HepG2 (cell line): ENCODE data around the gene KLHL7. TPM values are rescaled to one million over a fixed set of nuclear protein-coding genes. Genes with fewer than 3 reads are reported as not detected.
A peak's percentile ranks its signal among the peaks of the same experiment; 100 is the strongest.

Experiments used
- CENPT ChIP-seq: sonication (generic); formaldehyde crosslinking; IDR thresholded peaks from 2 replicates; pipeline ENCODE4 v1.8.0; 2022; ENCODE audit warnings: low read depth, mild to moderate bottlenecking, moderate library complexity, missing genetic modification reagents
- GLMP ChIP-seq: sonication (generic); formaldehyde crosslinking; IDR thresholded peaks from 2 replicates; pipeline ENCODE4 v1.9.0; 2021; ENCODE audit warnings: missing genetic modification reagents, mild to moderate bottlenecking, borderline replicate concordance
- KLF12 ChIP-seq: sonication (generic); formaldehyde crosslinking; IDR thresholded peaks from 2 replicates; pipeline ENCODE4 v1.4.0; 2020; ENCODE audit warnings: missing genetic modification reagents, borderline replicate concordance
- SP1 ChIP-seq, 2 experiments: fragments of 450-650 bp in 1 of 2; sonication (generic) in 1 of 2; formaldehyde crosslinking in 1 of 2; IDR thresholded peaks; 2 replicates each; pipeline versions ENCODE4 v1.4.0 to v1.6.1; 2016 to 2020; ENCODE audit warnings: missing genetic modification reagents in 1 of 2
- STAT5B ChIP-seq: sonication (generic); formaldehyde crosslinking; IDR thresholded peaks from 2 replicates; pipeline ENCODE4 v1.4.0; 2020; ENCODE audit warnings: missing genetic modification reagents
- TBX2 ChIP-seq: sonication (generic); formaldehyde crosslinking; IDR thresholded peaks from 2 replicates; pipeline ENCODE4 v1.5.0; 2020; ENCODE audit warnings: missing genetic modification reagents, mild to moderate bottlenecking, borderline replicate concordance
- TP53 ChIP-seq: sonication (generic); formaldehyde crosslinking; conservative IDR thresholded peaks from 2 replicates; pipeline ENCODE4 v1.4.0; 2020; ENCODE audit warnings: missing genetic modification reagents
- YEATS4 ChIP-seq: sonication (generic); formaldehyde crosslinking; IDR thresholded peaks from 2 replicates; pipeline ENCODE4 v1.4.0; 2020; ENCODE audit warnings: missing genetic modification reagents, borderline replicate concordance
- ZNF468 ChIP-seq: sonication (generic); formaldehyde crosslinking; IDR thresholded peaks from 2 replicates; pipeline ENCODE4 v1.8.0; 2022; ENCODE audit warnings: mild to moderate bottlenecking, moderate library complexity, missing genetic modification reagents
- ZNF660 ChIP-seq: sonication (generic); formaldehyde crosslinking; IDR thresholded peaks from 2 replicates; pipeline ENCODE4 v1.5.1; 2020; ENCODE audit warnings: mild to moderate bottlenecking, low read depth, missing genetic modification reagents, borderline replicate concordance
- ZSCAN12 ChIP-seq: sonication (generic); formaldehyde crosslinking; IDR thresholded peaks from 2 replicates; pipeline ENCODE4 v1.9.0; 2021; ENCODE audit warnings: mild to moderate bottlenecking, missing genetic modification reagents
- polyA plus RNA-seq, 8 experiments: library from polyadenylated mRNA; depleted of rRNA in 3 of 8; stranded (reverse) in 7 of 8; unstranded in 1 of 8; fragments of >200 nt; fragmentation: Illumina TruSeq in 4 of 8; extraction: Trizol in 4 of 8; gene quantifications; 2 replicates each; pipeline versions ENCODE4 v1.2.1 to v1.2.3, GENCODE V29; 2011 to 2016; ENCODE audit warnings: low read depth in 4 of 8, missing spikeins in 1 of 8, mixed read lengths in 1 of 8; ENCODE audit not compliant: insufficient read depth in 1 of 8
- total RNA-seq, 5 experiments: library from RNA; depleted of rRNA; stranded (reverse); fragments of >200 nt; fragmentation: Illumina TruSeq; extraction: Trizol; gene quantifications; 2 replicates each; pipeline ENCODE4 v1.2.3, GENCODE V29; 2016; ENCODE audit warnings: low read depth in 1 of 5
- TF ChIP-seq, protein P1 (sequence below): sonication (generic); formaldehyde crosslinking; IDR thresholded peaks from 2 replicates; pipeline ENCODE4 v1.4.0; 2020; ENCODE audit warnings: mild to moderate bottlenecking, missing genetic modification reagents
- TF ChIP-seq, protein P2 (sequence below): sonication (generic); formaldehyde crosslinking; IDR thresholded peaks from 2 replicates; pipeline ENCODE4 v1.4.0; 2020; ENCODE audit warnings: missing genetic modification reagents

Gene KLHL7
- total and polyA plus RNA-seq, 2 of the 13 experiments (the other 11 are each of a cell fraction or from before 2014, with no cell fraction given): 16.2 to 34.4 TPM

DNA sequence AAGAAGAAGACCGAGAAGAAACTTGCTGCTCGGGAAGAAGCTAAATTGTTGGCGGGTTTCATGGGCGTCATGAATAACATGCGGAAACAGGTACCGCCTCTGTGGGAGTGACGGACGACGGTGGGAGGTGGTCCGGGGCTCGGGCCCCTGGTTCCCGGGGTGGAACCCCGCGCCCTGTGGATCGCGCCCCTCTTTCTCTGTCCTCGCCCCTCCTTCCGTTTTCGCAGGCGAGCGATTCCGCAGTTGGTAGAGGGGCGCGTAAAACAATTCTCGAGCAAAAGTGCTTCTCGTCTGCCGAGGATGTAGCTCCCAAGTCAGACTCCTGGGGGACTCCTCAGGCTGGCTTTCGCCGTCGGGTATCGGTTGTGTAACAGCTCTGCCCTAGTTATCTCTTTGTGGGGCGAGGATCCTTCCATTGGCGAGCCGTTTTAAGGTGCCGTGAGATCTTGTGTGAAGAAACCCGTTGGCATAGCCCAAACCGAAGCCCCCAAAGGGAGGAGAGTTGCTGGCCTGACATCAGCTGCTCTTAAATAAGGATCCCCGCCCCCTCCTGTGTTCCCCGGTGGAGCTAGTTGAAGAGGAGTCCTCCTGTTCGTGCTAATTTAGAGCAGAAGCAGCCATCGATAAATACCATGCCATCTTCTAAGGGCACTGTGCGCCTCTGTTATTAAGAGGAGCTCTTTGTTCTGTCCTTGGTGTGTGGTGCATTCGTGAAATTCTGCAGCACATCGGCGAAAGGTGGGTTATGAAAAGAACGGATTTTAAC, 655 bp downstream of the KLHL7 start (continued):
- TF ChIP-seq TP53 (CRISPR knock-in tag): no peak
- no peak for TF ChIP-seq ZNF660 (CRISPR knock-in tag)
- no peak for TF ChIP-seq ZNF468 (CRISPR knock-in tag)
- no peak for TF ChIP-seq STAT5B (CRISPR knock-in tag)
- no peak for TF ChIP-seq SP1 (IDR thresholded peaks at IDR 0.05)
- no peak for TF ChIP-seq SP1 (CRISPR knock-in tag; IDR thresholded peaks at IDR 0.05)
- TF ChIP-seq KLF12 (CRISPR knock-in tag): no peak
- TF ChIP-seq TBX2: 0 out of 2 replicates have a peak, but pooled peaks have one; percentile 14
- TF ChIP-seq, protein P1, sequence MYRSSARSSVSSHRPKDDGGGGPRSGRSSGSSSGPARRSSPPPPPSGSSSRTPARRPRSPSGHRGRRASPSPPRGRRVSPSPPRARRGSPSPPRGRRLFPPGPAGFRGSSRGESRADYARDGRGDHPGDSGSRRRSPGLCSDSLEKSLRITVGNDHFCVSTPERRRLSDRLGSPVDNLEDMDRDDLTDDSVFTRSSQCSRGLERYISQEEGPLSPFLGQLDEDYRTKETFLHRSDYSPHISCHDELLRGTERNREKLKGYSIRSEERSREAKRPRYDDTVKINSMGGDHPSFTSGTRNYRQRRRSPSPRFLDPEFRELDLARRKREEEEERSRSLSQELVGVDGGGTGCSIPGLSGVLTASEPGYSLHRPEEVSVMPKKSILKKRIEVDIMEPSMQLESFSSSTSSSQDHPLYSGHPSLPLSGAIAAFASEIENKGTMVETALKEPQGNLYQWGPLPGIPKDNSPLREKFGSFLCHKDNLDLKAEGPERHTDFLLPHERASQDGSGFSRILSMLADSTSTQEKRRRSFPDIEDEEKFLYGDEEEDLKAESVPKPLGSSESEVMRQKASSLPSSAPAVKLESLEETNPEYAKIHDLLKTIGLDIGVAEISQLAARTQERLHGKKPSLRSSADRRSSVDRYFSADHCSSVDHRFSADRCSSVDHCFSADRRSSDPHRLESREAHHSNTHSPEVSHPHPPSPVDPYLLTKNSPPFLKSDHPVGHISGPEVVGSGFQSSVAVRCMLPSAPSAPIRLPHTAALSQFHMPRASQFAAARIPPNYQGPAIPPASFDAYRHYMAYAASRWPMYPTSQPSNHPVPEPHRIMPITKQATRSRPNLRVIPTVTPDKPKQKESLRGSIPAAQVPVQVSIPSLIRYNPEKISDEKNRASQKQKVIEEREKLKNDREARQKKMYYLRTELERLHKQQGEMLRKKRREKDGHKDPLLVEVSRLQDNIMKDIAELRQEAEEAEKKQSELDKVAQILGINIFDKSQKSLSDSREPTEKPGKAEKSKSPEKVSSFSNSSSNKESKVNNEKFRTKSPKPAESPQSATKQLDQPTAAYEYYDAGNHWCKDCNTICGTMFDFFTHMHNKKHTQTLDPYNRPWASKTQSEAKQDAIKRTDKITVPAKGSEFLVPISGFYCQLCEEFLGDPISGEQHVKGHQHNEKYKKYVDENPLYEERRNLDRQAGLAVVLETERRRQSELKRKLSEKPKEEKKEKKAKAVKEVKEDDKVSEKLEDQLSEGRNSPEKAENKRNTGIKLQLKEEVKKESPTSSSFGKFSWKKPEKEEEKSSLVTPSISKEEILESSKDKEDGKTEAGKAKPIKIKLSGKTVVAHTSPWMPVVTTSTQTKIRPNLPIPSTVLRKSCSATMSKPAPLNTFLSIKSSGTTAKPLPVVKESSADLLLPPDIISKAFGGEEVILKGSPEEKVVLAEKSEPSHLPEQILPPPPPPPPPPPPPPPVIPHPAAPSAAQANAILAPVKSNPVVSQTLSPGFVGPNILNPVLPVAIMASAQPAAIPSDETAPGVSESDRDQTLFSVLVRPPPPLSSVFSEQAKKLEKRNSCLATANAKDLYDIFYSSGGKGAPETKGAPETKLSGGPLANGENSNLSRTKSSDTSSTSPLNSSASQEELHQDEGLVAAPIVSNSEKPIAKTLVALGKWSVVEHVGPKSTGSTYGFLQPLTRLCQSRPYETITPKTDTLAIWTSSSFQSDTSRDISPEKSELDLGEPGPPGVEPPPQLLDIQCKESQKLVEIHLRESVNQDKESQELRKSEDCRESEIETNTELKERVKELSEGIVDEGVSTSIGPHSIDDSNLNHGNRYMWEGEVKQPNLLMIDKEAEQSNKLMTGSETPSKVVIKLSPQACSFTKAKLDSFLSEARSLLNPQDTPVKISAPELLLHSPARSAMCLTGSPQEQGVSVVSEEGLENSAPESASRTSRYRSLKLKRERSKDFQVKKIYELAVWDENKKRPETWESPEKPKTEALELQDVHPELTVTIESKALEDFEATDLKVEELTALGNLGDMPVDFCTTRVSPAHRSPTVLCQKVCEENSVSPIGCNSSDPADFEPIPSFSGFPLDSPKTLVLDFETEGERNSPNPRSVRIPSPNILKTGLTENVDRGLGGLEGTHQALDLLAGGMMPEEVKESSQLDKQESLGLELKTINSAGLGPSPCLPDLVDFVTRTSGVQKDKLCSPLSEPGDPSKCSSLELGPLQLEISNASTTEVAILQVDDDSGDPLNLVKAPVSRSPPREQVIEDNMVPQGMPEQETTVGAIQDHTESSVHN (CRISPR knock-in tag): no peak
- no peak for TF ChIP-seq GLMP
- TF ChIP-seq CENPT (CRISPR knock-in tag): no peak
- TF ChIP-seq YEATS4 (CRISPR knock-in tag): no peak
- TF ChIP-seq, protein P2, sequence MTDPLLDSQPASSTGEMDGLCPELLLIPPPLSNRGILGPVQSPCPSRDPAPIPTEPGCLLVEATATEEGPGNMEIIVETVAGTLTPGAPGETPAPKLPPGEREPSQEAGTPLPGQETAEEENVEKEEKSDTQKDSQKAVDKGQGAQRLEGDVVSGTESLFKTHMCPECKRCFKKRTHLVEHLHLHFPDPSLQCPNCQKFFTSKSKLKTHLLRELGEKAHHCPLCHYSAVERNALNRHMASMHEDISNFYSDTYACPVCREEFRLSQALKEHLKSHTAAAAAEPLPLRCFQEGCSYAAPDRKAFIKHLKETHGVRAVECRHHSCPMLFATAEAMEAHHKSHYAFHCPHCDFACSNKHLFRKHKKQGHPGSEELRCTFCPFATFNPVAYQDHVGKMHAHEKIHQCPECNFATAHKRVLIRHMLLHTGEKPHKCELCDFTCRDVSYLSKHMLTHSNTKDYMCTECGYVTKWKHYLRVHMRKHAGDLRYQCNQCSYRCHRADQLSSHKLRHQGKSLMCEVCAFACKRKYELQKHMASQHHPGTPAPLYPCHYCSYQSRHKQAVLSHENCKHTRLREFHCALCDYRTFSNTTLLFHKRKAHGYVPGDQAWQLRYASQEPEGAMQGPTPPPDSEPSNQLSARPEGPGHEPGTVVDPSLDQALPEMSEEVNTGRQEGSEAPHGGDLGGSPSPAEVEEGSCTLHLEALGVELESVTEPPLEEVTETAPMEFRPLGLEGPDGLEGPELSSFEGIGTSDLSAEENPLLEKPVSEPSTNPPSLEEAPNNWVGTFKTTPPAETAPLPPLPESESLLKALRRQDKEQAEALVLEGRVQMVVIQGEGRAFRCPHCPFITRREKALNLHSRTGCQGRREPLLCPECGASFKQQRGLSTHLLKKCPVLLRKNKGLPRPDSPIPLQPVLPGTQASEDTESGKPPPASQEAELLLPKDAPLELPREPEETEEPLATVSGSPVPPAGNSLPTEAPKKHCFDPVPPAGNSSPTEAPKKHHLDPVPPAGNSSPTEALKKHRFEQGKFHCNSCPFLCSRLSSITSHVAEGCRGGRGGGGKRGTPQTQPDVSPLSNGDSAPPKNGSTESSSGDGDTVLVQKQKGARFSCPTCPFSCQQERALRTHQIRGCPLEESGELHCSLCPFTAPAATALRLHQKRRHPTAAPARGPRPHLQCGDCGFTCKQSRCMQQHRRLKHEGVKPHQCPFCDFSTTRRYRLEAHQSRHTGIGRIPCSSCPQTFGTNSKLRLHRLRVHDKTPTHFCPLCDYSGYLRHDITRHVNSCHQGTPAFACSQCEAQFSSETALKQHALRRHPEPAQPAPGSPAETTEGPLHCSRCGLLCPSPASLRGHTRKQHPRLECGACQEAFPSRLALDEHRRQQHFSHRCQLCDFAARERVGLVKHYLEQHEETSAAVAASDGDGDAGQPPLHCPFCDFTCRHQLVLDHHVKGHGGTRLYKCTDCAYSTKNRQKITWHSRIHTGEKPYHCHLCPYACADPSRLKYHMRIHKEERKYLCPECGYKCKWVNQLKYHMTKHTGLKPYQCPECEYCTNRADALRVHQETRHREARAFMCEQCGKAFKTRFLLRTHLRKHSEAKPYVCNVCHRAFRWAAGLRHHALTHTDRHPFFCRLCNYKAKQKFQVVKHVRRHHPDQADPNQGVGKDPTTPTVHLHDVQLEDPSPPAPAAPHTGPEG (CRISPR knock-in tag): no peak
- no peak for TF ChIP-seq ZSCAN12
